ENCODE results near the gene RNF213.
A peak's percentile ranks its signal among the peaks of the same experiment; 100 is the strongest.

RNF213 gene

DNA sequence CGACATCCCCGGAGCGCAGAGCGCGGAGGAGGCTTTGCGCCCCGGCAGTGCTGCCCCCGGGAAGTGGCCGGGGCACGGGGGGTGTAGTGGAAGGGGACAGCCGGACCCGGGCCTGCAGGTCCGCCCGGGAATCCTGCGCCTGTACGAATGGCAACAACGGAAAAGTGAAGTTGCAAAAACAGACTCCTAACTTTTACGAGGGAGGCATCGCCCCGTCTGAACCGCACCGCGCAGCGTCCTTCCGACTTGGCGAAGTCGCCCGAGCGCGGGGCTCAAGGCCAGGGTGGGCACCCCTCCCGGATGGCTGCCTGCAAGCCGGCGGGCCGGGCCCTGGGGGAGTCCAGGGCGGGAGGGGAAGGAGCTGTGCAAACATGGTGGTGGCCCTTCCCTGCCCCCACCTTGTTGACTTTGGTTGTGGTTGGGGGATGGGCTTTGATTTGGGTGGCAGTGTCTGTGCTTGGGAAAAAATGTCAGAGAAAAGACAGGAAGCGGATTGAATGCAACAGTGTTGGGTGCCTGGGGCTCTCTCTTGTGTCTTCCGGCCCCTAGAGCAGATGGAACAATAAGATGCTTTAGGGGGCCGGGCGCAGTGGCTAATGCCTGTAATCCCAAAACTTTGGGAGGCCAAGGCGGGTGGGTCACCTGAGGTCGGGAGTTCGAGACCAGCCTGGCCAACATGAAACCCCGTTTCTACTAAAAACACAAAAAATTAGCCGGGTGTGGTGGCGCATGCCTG is 675 bp downstream of the RNF213 start:
- in situ Hi-C loops (cut with HindIII; ENCODE audit: low pct_unique_long_range_greater_than_20kb, low sequenced_read_pairs), result no loop called here
- TF ChIP-seq JUND (IDR thresholded peaks at IDR 0.05; ENCODE audit: low read depth), result no peak
- DNase-seq (ENCODE audit: low read depth in 1 of 2, low spot score in 1 of 2), result peak; percentile 74 to 77

DNA sequence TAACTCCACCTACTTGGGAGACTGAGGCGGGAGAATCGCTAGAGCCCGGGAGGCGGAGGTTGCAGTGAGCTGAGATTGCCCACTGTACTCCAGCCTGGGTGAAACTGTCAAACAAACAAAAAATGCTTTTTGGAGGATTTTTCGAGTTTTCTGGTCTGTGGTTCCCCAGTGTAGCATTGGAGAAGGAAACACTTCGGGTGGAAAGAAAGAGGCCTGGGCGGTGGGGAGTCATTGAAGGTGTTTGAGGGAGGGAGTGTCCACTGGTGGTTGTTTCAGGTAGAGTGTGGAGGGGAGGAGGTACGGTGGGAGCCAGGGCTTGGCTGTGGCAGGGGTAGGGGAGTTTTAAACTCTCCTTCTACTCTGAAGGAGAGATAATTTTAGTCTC is 1.2 kb downstream of the RNF213 start:
- in situ Hi-C loops (cut with HindIII; ENCODE audit: low pct_unique_long_range_greater_than_20kb, low sequenced_read_pairs), result no loop called here
- DNase-seq (ENCODE audit: low read depth in 1 of 2, low spot score in 1 of 2), result no peak
- no peak for TF ChIP-seq JUND (IDR thresholded peaks at IDR 0.05; ENCODE audit: low read depth)

DNA sequence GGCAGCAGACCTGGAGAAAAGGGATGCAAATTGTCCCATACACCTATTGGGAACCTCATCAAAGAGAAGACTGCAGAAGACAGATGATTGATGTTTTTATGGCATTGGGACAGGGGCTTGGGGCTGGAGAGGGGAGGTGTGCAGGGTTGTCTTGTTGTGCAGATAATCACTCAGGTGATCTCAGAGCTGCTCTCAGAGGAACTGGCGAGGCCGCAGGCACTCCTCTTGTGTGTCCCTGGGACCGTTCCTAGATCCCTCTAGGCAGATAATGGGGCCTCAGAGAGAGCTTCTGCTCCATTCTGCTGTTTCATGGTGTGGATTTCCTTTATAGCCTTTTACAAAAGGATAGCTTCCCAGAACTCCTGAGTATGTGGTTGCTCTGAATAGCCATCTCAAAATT is 1.6 kb downstream of the RNF213 start:
- TF ChIP-seq JUND (IDR thresholded peaks at IDR 0.05; ENCODE audit: low read depth), result no peak
- in situ Hi-C loops (cut with HindIII; ENCODE audit: low pct_unique_long_range_greater_than_20kb, low sequenced_read_pairs), result no loop called here
- DNase-seq (ENCODE audit: low read depth in 1 of 2, low spot score in 1 of 2), result peak; percentile 51 to 73

DNA sequence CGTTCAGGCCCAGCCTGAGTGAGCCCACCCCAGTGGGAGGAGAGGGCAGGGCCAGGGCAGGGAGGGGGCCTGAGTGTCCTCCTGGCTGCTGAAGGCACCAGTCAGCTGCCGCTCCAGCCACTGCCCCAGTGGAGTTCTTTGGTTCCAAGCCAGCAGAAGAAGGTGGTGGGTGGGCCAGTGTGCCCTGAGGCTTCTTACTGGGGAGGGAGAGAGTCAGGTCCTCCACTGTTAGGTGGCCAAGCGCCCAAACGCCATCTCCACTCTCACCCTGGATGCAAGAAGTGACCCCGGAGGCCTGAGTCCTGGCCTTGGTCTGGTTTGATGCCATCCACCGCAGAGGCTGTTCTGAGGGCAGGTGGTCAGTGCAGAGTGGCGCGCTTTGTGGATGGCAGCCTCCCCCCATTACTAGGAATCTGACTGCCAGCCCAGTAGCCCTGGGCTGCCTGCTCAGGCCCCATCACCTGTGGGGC is 2.2 kb downstream of the RNF213 start:
- in situ Hi-C loops (cut with HindIII; ENCODE audit: low pct_unique_long_range_greater_than_20kb, low sequenced_read_pairs), result no loop called here
- no peak for TF ChIP-seq JUND (IDR thresholded peaks at IDR 0.05; ENCODE audit: low read depth)
- DNase-seq (ENCODE audit: low read depth in 1 of 2, low spot score in 1 of 2), result no peak

DNA sequence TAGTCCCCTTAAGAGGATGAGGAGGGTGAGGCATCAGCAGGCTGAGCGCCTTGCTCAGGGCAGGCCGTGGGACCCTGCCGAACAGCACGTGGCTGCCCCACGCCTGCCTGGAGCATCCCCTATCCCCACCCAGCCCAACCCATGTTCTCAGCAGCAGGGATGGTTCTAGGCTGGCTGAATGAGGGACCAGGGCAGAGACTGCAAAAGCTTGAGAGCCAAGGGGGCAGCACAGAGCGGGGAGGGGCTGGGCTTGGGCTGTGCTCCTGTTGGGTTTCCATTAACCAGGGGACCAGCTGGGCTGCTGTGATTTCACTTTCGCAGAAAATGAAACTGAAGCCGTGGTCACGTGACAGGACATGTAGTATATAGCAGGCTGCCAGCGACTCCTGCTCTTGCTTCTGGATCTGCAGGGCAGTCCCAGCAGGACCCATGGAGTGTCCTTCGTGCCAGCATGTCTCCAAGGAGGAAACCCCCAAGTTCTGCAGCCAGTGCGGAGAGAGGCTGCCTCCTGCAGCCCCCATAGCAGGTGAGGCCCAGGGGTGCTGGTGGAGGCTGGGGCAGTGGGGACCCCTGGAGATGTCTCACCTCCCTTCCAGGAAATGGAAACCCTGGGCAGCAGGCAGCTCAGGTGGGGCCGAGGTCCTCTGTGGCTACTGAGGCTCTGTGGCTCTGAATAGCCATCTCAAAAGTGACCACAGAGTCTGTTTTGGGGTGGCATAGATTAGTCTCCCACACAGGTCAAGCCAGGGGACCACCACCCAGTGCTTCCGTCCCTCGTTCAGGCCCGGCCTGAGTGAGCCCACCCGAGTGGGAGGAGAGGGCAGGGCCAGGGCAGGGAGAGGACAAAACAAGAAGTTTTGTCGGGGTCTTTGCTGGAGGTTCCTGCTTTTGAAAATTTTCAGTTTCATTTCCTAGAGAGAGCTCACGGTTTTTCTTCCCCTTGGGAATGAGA is 2.9 kb downstream of the RNF213 start:
- DNase-seq (ENCODE audit: low read depth in 1 of 2, low spot score in 1 of 2), result no peak
- TF ChIP-seq JUND (IDR thresholded peaks at IDR 0.05; ENCODE audit: low read depth), result no peak
- in situ Hi-C loops (cut with HindIII; ENCODE audit: low pct_unique_long_range_greater_than_20kb, low sequenced_read_pairs), result no loop called here

DNA sequence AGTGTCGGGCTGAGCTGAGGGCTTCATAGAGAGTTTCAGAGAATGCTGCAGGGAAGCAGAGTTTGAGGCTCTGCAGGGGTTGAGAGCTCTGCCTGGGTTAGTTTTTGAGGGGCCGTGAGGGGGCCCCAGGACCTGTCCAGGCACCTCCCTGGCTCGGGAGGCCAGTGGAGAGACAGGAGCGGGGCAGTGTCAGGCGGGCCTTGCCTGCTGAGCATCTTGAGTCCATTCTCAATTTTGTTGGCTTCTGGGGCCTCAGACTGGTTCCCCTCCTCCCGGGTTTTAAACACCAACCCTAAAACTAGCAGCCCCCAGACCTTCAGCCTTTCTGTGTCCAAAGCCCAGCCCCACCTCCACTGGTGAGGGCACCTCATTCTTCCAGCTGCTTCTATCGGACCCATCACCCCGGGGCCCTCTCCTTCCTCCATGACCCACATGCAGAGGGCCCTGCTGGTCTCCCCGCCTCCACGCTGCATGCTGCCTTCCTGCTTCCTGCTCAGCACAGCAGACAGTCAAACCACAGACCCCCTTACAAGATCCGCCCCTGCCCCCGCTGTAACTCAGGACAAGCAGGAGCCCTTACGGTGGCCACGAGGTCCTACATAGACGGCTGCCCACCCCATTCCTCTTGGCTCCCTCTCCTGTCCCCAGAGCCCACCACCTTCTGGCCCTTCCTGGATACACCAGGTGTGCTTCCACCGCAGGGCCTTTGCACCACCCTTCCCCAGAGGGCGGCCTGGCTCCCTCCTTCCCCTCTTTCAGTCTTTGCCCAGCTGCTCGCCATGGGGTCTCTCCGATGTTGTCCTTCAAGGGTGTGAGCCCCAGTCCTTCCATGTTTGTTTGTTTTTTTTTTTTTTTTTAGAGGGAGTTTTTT is 3.8 kb downstream of the RNF213 start:
- TF ChIP-seq JUND (IDR thresholded peaks at IDR 0.05; ENCODE audit: low read depth), result no peak
- in situ Hi-C loops (cut with HindIII; ENCODE audit: low pct_unique_long_range_greater_than_20kb, low sequenced_read_pairs), result no loop called here
- no peak for DNase-seq (ENCODE audit: low read depth in 1 of 2, low spot score in 1 of 2)

DNA sequence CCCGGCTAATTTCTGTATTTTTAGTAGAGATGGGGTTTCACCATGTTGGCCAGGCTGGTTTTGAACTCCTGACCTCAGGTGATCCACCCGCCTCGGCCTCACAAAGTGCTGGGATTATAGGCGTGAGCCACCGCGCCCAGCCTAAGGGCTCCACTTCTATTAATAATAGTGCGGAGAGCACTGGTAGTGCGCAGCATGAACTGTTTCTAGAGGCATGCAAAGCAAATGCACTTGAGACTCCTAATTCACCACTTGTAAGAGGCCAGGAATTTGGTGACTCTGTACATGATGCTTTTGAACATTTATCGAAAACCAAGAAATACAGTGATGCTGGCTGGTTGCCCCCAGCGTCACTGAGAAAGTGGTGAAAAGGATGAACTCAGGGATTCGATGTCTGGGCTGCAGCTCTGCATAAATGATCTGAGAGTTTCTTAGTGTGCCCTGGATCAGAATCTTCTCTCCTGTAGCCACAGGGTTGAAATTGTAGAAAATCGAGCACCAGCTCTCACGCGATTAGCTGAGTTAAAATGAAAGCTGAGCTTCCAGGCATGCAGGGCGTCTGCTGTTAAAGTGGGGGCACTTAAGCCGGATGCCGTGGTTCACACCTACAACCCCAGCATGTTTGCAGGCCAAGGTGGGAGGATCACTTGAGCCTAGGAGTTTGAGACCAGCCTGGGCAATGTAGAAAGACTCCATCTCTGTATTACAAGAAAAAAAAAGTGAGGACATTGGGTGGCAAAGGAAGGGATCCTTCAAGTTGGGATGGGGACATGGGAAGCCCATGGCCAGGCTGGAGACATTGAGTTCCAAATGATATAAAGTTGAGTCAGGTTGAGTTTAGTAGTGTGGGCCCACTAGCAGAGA is 4.8 kb downstream of the RNF213 start:
- TF ChIP-seq JUND (IDR thresholded peaks at IDR 0.05; ENCODE audit: low read depth), result no peak
- DNase-seq (ENCODE audit: low read depth in 1 of 2, low spot score in 1 of 2), result no peak
- in situ Hi-C loops (cut with HindIII; ENCODE audit: low pct_unique_long_range_greater_than_20kb, low sequenced_read_pairs), result no loop called here

DNA sequence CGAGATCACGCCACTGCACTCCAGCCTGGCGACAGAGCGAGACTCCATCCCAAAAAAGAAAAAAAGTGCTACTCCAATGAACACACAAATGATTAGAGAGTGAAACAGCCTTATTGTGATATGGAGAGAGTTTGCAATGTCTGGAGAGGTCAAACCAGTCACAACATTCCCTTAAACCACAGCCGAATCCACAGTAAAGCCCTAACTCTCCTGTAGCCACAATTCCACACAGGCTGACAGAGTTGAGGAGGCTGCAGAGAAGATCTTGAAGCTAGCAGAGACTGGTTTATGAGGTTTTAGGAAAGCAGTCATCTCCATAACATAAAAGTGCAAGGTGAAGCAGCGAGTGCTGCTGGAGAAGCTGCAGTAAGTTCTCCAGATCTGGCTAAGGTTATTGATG is 6.7 kb downstream of the RNF213 start:
- DNase-seq (ENCODE audit: low read depth in 1 of 2, low spot score in 1 of 2), result no peak
- in situ Hi-C loops (cut with HindIII; ENCODE audit: low pct_unique_long_range_greater_than_20kb, low sequenced_read_pairs), result no loop called here
- no peak for TF ChIP-seq JUND (IDR thresholded peaks at IDR 0.05; ENCODE audit: low read depth)

DNA sequence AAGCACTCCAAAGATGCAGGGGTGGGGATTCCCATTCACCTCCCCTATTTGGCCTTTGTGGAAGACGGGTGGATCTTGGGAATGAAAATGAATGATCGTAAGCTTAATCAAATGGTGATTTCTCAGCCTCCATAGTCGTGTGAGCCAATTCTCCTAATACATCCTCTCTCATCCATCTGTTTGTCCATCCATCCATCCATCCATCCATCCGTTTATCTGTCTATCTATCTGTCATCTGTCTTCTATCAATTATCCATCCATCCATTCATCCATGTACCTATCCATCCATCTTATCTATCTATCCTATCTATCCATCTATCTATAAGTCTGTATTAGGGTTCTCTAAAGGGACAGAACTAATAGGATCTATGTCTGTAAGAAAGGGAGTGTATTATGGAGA is 7.8 kb downstream of the RNF213 start:
- in situ Hi-C loops (cut with HindIII; ENCODE audit: low pct_unique_long_range_greater_than_20kb, low sequenced_read_pairs), result no loop called here

DNA sequence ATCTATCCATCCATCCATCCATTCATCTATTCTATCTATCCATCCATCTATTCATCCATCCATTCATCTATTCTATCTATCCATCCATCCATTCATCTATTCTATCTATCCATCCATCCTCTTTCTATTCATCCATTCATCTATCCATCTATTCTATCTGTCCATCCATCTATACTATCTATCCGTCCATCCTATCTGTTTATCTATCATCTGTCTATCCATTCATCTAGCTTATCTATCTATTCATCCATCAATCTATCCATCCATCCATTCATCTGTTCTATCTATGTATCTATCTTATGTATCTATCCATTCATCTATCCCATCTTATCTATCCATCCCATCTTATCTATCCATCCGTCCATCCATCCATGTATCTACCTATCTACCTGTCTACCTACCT is 8.8 kb downstream of the RNF213 start:
- DNase-seq (ENCODE audit: low read depth in 1 of 2, low spot score in 1 of 2), result no peak
- in situ Hi-C loops (cut with HindIII; ENCODE audit: low pct_unique_long_range_greater_than_20kb, low sequenced_read_pairs), result no loop called here
- no peak for TF ChIP-seq JUND (IDR thresholded peaks at IDR 0.05; ENCODE audit: low read depth)

More for the DNA sequence above, 7.8 kb downstream of the RNF213 start:
- no peak for DNase-seq (ENCODE audit: low read depth in 1 of 2, low spot score in 1 of 2)
- TF ChIP-seq JUND (IDR thresholded peaks at IDR 0.05; ENCODE audit: low read depth), result no peak

DNA sequence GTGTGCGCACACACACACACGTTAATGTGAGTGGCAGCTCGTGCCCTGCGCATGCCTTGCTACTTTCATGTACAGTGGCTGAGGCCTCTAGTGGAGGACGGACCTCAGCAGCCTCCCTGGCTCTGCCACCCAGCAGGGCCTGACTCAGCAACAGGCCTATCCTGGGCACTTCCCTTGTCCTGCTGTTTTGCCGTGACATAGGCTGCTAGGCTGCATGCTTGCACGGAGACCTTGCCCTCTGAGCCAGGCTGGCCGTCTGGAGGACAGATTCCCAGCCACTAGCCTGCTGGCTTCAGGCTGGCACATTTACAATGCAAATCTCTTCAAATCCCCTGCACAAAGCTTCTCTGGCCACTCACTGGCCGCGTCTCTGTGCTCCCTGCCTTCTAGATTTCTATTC is 9.5 kb downstream of the RNF213 start:
- in situ Hi-C loops (cut with HindIII; ENCODE audit: low pct_unique_long_range_greater_than_20kb, low sequenced_read_pairs), result no loop called here
- TF ChIP-seq JUND (IDR thresholded peaks at IDR 0.05; ENCODE audit: low read depth), result no peak
- DNase-seq (ENCODE audit: low read depth in 1 of 2, low spot score in 1 of 2), result no peak
